A549 (cell line): ENCODE data around the gene CACNA1G. TPM values are rescaled to one million over a fixed set of nuclear protein-coding genes. Genes with fewer than 3 reads are reported as not detected.

Experiments
- ATAC-seq, 2 experiments: fragments of 200-7000 bp in 1 of 2; fragments of >200 bp in 1 of 2; cut with Nextera tagmentation in 1 of 2; cut with Tn5 transposase in 1 of 2; 3 replicates each; pipeline versions ENCODE4 v1.8.0 to v1.9.1; 2018 to 2020; ENCODE audit warnings: mild to moderate bottlenecking in 1 of 2, moderate library complexity in 1 of 2
- CTCF ChIA-PET: fragments of 300-600 bp; sonication (Branson Sonifier 250); formaldehyde crosslinking; extraction: SDS; loops from one replicate; lab custom pipeline; 2021; ENCODE audit warnings: antibody characterized with exemption, inconsistent platforms; lab: Yijun Ruan, JAX
- POLR2A ChIA-PET: fragments of 350-600 bp; formaldehyde crosslinking; extraction: SDS; loops from one replicate; lab custom pipeline; 2021; ENCODE audit warnings: antibody characterized with exemption, inconsistent platforms; lab: Yijun Ruan, JAX
- DNase-seq, 2 experiments: peaks; one replicate each; pipeline versions ENCODE4 v3.0.0 to v3.0.0-alpha.2; 2011 to 2016; ENCODE audit warnings: low read depth in 1 of 2, low spot score in 1 of 2
- FAIRE-seq: peaks from 2 replicates; lab custom pipeline; 2011; peaks lifted over from hg19 to GRCh38; lab: Jason Lieb, UNC
- H3K27ac ChIP-seq, 2 experiments: fragments of >200 bp; sonication (Bioruptor Twin); formaldehyde crosslinking; 3 replicates each; pipeline ENCODE4 v1.5.1; 2016 to 2017
- H3K4me1 ChIP-seq: fragments of >200 bp; sonication (Bioruptor Twin); formaldehyde crosslinking; 3 replicates; pipeline ENCODE4 v1.6.1; 2016
- H3K4me2 ChIP-seq: fragments of >200 bp; sonication (Bioruptor Twin); formaldehyde crosslinking; 3 replicates; pipeline ENCODE4 v1.6.1; 2016
- H3K4me3 ChIP-seq: fragments of >200 bp; sonication (Bioruptor Twin); formaldehyde crosslinking; 3 replicates; pipeline ENCODE4 v1.5.1; 2016
- H3K9me3 ChIP-seq: fragments of >200 bp; sonication (Bioruptor Twin); formaldehyde crosslinking; 3 replicates; pipeline ENCODE4 v1.6.1; 2016
- BHLHE40 ChIP-seq: IDR thresholded peaks from 2 replicates; pipeline ENCODE4 v1.6.1; 2012; ENCODE audit warnings: low read depth, low read length, inconsistent platforms
- CEBPB ChIP-seq, 2 experiments: fragments of >200 bp in 1 of 2; sonication (Bioruptor Twin) in 1 of 2; formaldehyde crosslinking in 1 of 2; IDR thresholded peaks; 2 replicates each; pipeline ENCODE4 v1.6.1; 2012 to 2016
- CTCF ChIP-seq: fragments of >200 bp; sonication (Bioruptor Twin); formaldehyde crosslinking; IDR thresholded peaks from 3 replicates; pipeline ENCODE4 v1.5.1; 2016
- EHMT2 ChIP-seq: fragments of 200-600 bp; sonication (generic); IDR thresholded peaks from 2 replicates; pipeline ENCODE4 v1.6.1; 2016; ENCODE audit warnings: antibody characterized with exemption, low read depth, mild to moderate bottlenecking, moderate library complexity
- ELK1 ChIP-seq: fragments of 150-350 bp; IDR thresholded peaks from 2 replicates; pipeline ENCODE4 v1.6.1; 2014; ENCODE audit warnings: low read depth, mild to moderate bottlenecking, low read length
- FOSL2 ChIP-seq, 2 experiments: fragments of 450-650 bp in 1 of 2; fragments of >200 bp in 1 of 2; sonication (Bioruptor Twin) in 1 of 2; formaldehyde crosslinking; IDR thresholded peaks; 2 replicates each; pipeline versions ENCODE4 v1.5.0 to v1.6.1; 2016 to 2020; ENCODE audit warnings: mild to moderate bottlenecking in 1 of 2, moderate library complexity in 1 of 2
- GATA3 ChIP-seq: IDR thresholded peaks from 2 replicates; pipeline ENCODE4 v1.6.1; 2012; ENCODE audit warnings: borderline replicate concordance
- HDAC2 ChIP-seq: fragments of 200-600 bp; sonication (generic); IDR thresholded peaks from 2 replicates; pipeline ENCODE4 v1.6.1; 2016
- HOXB13 ChIP-seq: fragments of 250-450 bp; sonication (Bioruptor Pico); IDR thresholded peaks from 2 replicates; pipeline ENCODE4 v1.5.0; 2020; ENCODE audit warnings: low read depth, mild to moderate bottlenecking, moderate library complexity
- JUNB ChIP-seq: fragments of >200 bp; sonication (Bioruptor Twin); formaldehyde crosslinking; IDR thresholded peaks from 2 replicates; pipeline ENCODE4 v1.6.1; 2016
- KDM5A ChIP-seq: fragments of 200-600 bp; sonication (generic); IDR thresholded peaks from 2 replicates; pipeline ENCODE4 v1.6.1; 2016; ENCODE audit warnings: antibody characterized with exemption, mild to moderate bottlenecking
- MAFK ChIP-seq: fragments of 450-650 bp; IDR thresholded peaks from 2 replicates; pipeline ENCODE4 v1.6.1; 2014; ENCODE audit not compliant: partially characterized antibody
- MAZ ChIP-seq: fragments of 150-350 bp; IDR thresholded peaks from 2 replicates; pipeline ENCODE4 v1.6.1; 2014; ENCODE audit warnings: antibody characterized with exemption, low read depth, low read length, borderline replicate concordance
- MYC ChIP-seq: IDR thresholded peaks from 2 replicates; pipeline ENCODE4 v1.6.1; 2012; ENCODE audit warnings: mild to moderate bottlenecking, inconsistent platforms, low read length, improper control_type of control experiment, borderline replicate concordance
- NPAS2 ChIP-seq: fragments of 250-450 bp; sonication (Bioruptor Pico); IDR thresholded peaks from 2 replicates; pipeline ENCODE4 v1.8.0; 2022; ENCODE audit warnings: mild to moderate bottlenecking, moderate library complexity, borderline replicate concordance
- NR3C1 ChIP-seq: fragments of >200 bp; sonication (Bioruptor Twin); formaldehyde crosslinking; IDR thresholded peaks from 3 replicates; pipeline ENCODE4 v1.6.1; 2017
- POLR2AphosphoS2 ChIP-seq: conservative IDR thresholded peaks from 2 replicates; pipeline ENCODE4 v1.6.1; 2012; ENCODE audit warnings: low read length, improper control_type of control experiment, inconsistent platforms
- RCOR1 ChIP-seq: fragments of 150-350 bp; IDR thresholded peaks from 2 replicates; pipeline ENCODE4 v1.6.1; 2014; ENCODE audit warnings: antibody characterized with exemption, low read length, low read depth
- RFX5 ChIP-seq: fragments of 450-650 bp; IDR thresholded peaks from 2 replicates; pipeline ENCODE4 v1.7.1; 2014; ENCODE audit warnings: antibody characterized with exemption, mild to moderate bottlenecking, moderate library complexity
- ZC3H11A ChIP-seq: fragments of 450-650 bp; IDR thresholded peaks from 2 replicates; pipeline ENCODE4 v1.6.1; 2014; ENCODE audit warnings: antibody characterized with exemption, mild to moderate bottlenecking
- WGBS: methylation state at CpG from one replicate; pipeline ENCODE4 v1.1.6; 2017; ENCODE audit errors: missing lambda C conversion rate; 5-methylcytosine and 5-hydroxymethylcytosine counted together
- polyA plus RNA-seq, 4 experiments: library from polyadenylated mRNA; depleted of rRNA in 3 of 4; stranded (reverse); fragments of >200 nt; fragmentation: RNase III in 1 of 4; extraction: RNeasy Plus Mini Kit Qiagen cat#74134 plus additional on column Dnase treatment in 1 of 4; gene quantifications; 2 replicates in 3 of 4; 3 replicates in 1 of 4; pipeline ENCODE4 v1.2.3, GENCODE V29; 2011 to 2017
- TF ChIP-seq, protein P1 (sequence below): fragments of 450-650 bp; IDR thresholded peaks from 2 replicates; pipeline ENCODE4 v1.6.1; 2014; ENCODE audit warnings: antibody characterized with exemption
- TF ChIP-seq, protein P2 (sequence below): IDR thresholded peaks from 2 replicates; pipeline ENCODE4 v1.6.1; 2012

Gene CACNA1G
- polyA plus RNA-seq, 2 of the 4 experiments (the other 2 are of a cell fraction) = 4.0 to 8.9 TPM

DNA sequence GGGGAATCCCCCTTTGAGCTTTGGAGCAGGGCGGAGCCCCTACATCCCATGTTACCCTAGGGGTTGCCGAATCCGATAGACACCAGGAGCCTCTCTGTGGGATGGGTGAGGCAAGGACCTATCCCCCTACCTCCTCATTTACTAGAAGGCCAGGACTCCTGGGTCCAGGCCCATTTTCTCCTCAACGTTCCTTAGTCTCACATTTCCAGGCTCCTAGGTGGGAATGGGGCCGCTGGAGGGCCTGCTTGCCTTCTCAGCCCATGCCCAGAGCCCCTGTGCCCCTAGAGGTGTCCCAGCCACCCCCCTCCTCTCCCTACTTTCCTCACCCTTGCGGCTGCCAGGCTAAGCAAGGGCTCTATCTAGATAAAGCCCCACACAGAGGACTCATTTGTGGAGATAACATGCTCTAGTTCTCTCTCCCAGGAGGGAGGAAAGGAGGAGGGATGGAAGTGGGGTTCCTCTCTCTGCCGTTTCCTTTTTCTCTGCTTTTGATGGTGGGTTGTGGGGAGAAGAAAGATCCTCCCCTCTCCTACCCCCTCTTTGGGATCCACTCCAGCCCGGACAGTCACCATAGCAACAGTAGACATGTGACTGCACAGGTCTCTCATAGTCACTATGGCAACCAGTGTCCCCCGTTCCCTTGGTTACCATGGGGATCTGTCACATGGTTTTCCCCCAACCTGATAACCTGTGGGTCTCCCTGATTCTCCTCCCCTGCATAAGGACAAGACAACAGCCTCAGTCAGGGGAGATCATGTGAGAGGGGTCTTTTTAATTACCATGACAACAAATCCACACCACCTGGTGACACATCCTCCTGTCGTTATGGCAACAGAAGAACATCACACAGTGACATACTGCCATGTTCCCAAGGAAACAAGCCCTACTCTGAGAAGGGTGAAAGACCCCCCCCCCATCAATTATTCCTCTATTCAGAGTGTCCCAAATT, 5.2 kb downstream of the CACNA1G start:
- TF ChIP-seq, protein P1, sequence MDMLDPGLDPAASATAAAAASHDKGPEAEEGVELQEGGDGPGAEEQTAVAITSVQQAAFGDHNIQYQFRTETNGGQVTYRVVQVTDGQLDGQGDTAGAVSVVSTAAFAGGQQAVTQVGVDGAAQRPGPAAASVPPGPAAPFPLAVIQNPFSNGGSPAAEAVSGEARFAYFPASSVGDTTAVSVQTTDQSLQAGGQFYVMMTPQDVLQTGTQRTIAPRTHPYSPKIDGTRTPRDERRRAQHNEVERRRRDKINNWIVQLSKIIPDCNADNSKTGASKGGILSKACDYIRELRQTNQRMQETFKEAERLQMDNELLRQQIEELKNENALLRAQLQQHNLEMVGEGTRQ = peak; percentile 74
- TF ChIP-seq RCOR1 (no peak), BHLHE40 (0 out of 2 replicates have a peak, but pooled peaks have one; percentile 3), FOSL2 (IDR thresholded peaks at IDR 0.05) (no peak), FOSL2 (CRISPR knock-in tag; IDR thresholded peaks at IDR 0.05) (no peak)
- DNase-seq = peak; percentile 63 to 69
- POLR2A ChIA-PET = no interaction called here
- FAIRE-seq = no peak
- Histone ChIP-seq H3K4me2 (no peak overlapping the region), H3K4me3 (no peak overlapping the region), H3K4me1 (peaks cover 31% of the 10 kb centered on the region), H3K9me3 (no peaks in the 10 kb centered on the region), H3K27ac (no peak overlapping the region)
- 70% methylated on average over 10 of the region's 10 CpGs for whole genome bisulfite sequencing
- CTCF ChIA-PET = interaction anchor here (0.7 to 8.1 kb wide), 7 partner anchors 9 to 62 kb away, joined by 3 to 99 read pairs (median 4); no protein-coding TSS in a partner anchor
- ATAC-seq = no peak

GRCh38 chr17:50566886-50567285, 6.4 kb downstream of the CACNA1G start:
- TF ChIP-seq POLR2AphosphoS2 = no peak
- TF ChIP-seq CEBPB (IDR thresholded peaks at IDR 0.05) = no peak
- no peak for TF ChIP-seq HOXB13 (CRISPR knock-in tag)
- TF ChIP-seq HDAC2 = no peak
- TF ChIP-seq, protein P2, sequence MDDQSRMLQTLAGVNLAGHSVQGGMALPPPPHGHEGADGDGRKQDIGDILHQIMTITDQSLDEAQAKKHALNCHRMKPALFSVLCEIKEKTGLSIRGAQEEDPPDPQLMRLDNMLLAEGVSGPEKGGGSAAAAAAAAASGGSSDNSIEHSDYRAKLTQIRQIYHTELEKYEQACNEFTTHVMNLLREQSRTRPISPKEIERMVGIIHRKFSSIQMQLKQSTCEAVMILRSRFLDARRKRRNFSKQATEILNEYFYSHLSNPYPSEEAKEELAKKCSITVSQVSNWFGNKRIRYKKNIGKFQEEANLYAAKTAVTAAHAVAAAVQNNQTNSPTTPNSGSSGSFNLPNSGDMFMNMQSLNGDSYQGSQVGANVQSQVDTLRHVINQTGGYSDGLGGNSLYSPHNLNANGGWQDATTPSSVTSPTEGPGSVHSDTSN = no peak
- no peak for TF ChIP-seq ZC3H11A
- no peak for TF ChIP-seq EHMT2
- TF ChIP-seq NR3C1 = no peak
- TF ChIP-seq NPAS2 = no peak
- no peak for TF ChIP-seq CTCF
- TF ChIP-seq MAFK = no peak
- TF ChIP-seq MAZ = no peak
- TF ChIP-seq MYC = no peak
- no peak for TF ChIP-seq RFX5
- TF ChIP-seq, all 56 proteins: peak for 0
- ChIA-PET POLR2A (no interaction called here), CTCF (interaction anchor here (0.6 to 8.1 kb wide), 5 partner anchors 8 to 138 kb away, joined by 3 to 99 read pairs (median 4); no protein-coding TSS in a partner anchor)
- peaks cover 28% of the 10 kb centered on the region for H3K4me1 ChIP-seq
- WGBS = 65% methylated on average over 2 of the region's 2 CpGs
- DNase-seq = no peak
- no peak for FAIRE-seq
- H3K9me3 ChIP-seq = no peaks in the 10 kb centered on the region
- no peak for ATAC-seq
- H3K27ac ChIP-seq = no peak overlapping the region
- H3K4me3 ChIP-seq = no peak overlapping the region
- H3K4me2 ChIP-seq = no peak overlapping the region

- Histone ChIP-seq H3K4me2 (no peak overlapping the region), H3K4me3 (no peak overlapping the region), H3K9me3 (no peaks in the 10 kb centered on the region), H3K27ac (no peak overlapping the region), H3K4me1 (peaks cover 13% of the 10 kb centered on the region; the same call in 2 of the 3 replicates)
- DNase-seq = no peak
- no peak for ATAC-seq
- ChIA-PET POLR2A (no interaction called here), CTCF (interaction anchor here (0.6 to 1.4 kb wide), 8 partner anchors 9 to 128 kb away, joined by 3 to 4 read pairs (median 3); no protein-coding TSS in a partner anchor)
- no peak for TF ChIP-seq JUNB
- no peak for TF ChIP-seq GATA3
- no peak for TF ChIP-seq ELK1
- no peak for TF ChIP-seq KDM5A
- 90% methylated on average over 12 of the region's 12 CpGs for WGBS
- no peak for FAIRE-seq
These were observed 8.1 kb downstream of the CACNA1G start for GRCh38 chr17:50568659-50569058.
